ENCODE data around the gene RNF150. TPM values are rescaled to one million over a fixed set of nuclear protein-coding genes. Genes with fewer than 3 reads are reported as not detected.

Gene RNF150
- polyA plus RNA-seq, 1 donor from 2014 or later = 15.3 TPM

GRCh38 chr4:141117935-141118334 is 15.3 kb downstream of the RNF150 start:
- Histone ChIP-seq H3K4me3 (ENCODE audit: low read length) (no peak overlapping the region), H3K9ac (ENCODE audit: low read length) (no peak overlapping the region), H3K27ac (ENCODE audit: low read length) (no peak overlapping the region), H3K79me2 (replicated peaks; ENCODE audit: insufficient read depth, low read length) (peaks cover 11% of the 10 kb centered on the region), H4K20me1 (ENCODE audit: insufficient read depth) (no peaks in the 10 kb centered on the region), H3K36me3 (ENCODE audit: insufficient read depth, low read length) (no peaks in the 10 kb centered on the region), H3K27me3 (ENCODE audit: insufficient read depth, low read depth, low read length) (no peaks in the 10 kb centered on the region), H3K9me2 (ENCODE audit: insufficient read depth, low read length) (no peaks in the 10 kb centered on the region), H3K4me2 (ENCODE audit: low read length) (no peak overlapping the region), H3F3A (ENCODE audit: insufficient read depth, low read length, poor library complexity, severe bottlenecking) (no peaks in the 10 kb centered on the region), H2AFZ (ENCODE audit: low read depth, low read length) (no peak overlapping the region), H3K9me3 (ENCODE audit: low read length) (no peaks in the 10 kb centered on the region)
- TF ChIP-seq RAD21 (conservative IDR thresholded peaks at IDR 0.05) = no peak
- TF ChIP-seq POLR2AphosphoS5 (IDR thresholded peaks at IDR 0.05) = no peak
- no peak for TF ChIP-seq EZH2 (IDR thresholded peaks at IDR 0.05; ENCODE audit: borderline replicate concordance, insufficient read depth, low read length, poor library complexity, severe bottlenecking)
- no peak for TF ChIP-seq MXI1 (conservative IDR thresholded peaks at IDR 0.05; ENCODE audit: poor library complexity, severe bottlenecking)
- TF ChIP-seq TAF1 (IDR thresholded peaks at IDR 0.05; ENCODE audit: low read depth) = no peak
- TF ChIP-seq SMC3 (conservative IDR thresholded peaks at IDR 0.05; ENCODE audit: poor library complexity) = no peak
- TF ChIP-seq CTCF (IDR thresholded peaks at IDR 0.05; ENCODE audit: poor library complexity, severe bottlenecking) = no peak
- no peak for TF ChIP-seq REST (IDR thresholded peaks at IDR 0.05; ENCODE audit: borderline replicate concordance)
- TF ChIP-seq EP300 (conservative IDR thresholded peaks at IDR 0.05; ENCODE audit: poor library complexity, severe bottlenecking) = no peak

DNA sequence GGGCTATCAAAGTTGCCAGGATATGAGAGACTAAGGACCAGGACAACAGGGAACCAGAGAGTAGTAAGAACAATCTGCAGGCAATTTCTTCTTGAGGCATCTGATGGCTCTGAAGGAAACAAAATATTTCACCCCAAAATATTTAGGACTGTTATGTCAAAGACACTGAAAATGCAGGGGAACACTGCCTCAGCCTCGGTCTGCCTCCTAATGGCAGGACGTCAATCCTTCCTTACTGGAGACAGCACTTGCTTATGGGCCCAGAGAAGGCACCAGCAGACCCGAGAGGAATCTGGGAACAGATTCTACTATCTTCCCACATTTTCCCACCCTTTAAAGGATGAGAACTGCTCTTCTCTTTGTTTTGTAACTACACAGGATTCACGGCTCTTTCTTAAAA is 23.3 kb downstream of the RNF150 start:
- H3K9me3 ChIP-seq (ENCODE audit: low read length) = no peaks in the 10 kb centered on the region
- H4K20me1 ChIP-seq (ENCODE audit: insufficient read depth) = no peaks in the 10 kb centered on the region
- H3K27ac ChIP-seq (ENCODE audit: low read length) = no peak overlapping the region
- no peak overlapping the region for H3K4me3 ChIP-seq (ENCODE audit: low read length)
- H3K27me3 ChIP-seq (ENCODE audit: insufficient read depth, low read depth, low read length) = no peaks in the 10 kb centered on the region
- H3K9me2 ChIP-seq (ENCODE audit: insufficient read depth, low read length) = no peaks in the 10 kb centered on the region
- H2AFZ ChIP-seq (ENCODE audit: low read depth, low read length) = no peak overlapping the region
- no peaks in the 10 kb centered on the region for H3F3A ChIP-seq (ENCODE audit: insufficient read depth, low read length, poor library complexity, severe bottlenecking)
- no peak overlapping the region for H3K9ac ChIP-seq (ENCODE audit: low read length)
- H3K4me2 ChIP-seq (ENCODE audit: low read length) = no peak overlapping the region
- H3K79me2 ChIP-seq (replicated peaks; ENCODE audit: insufficient read depth, low read length) = no peaks in the 10 kb centered on the region
- no peaks in the 10 kb centered on the region for H3K36me3 ChIP-seq (ENCODE audit: insufficient read depth, low read length)
- no peak for TF ChIP-seq REST (IDR thresholded peaks at IDR 0.05; ENCODE audit: borderline replicate concordance)
- TF ChIP-seq TAF1 (IDR thresholded peaks at IDR 0.05; ENCODE audit: low read depth) = no peak
- no peak for TF ChIP-seq SMC3 (conservative IDR thresholded peaks at IDR 0.05; ENCODE audit: poor library complexity)
- no peak for TF ChIP-seq CTCF (IDR thresholded peaks at IDR 0.05; ENCODE audit: poor library complexity, severe bottlenecking)
- TF ChIP-seq EZH2 (IDR thresholded peaks at IDR 0.05; ENCODE audit: borderline replicate concordance, insufficient read depth, low read length, poor library complexity, severe bottlenecking) = no peak
- TF ChIP-seq MXI1 (conservative IDR thresholded peaks at IDR 0.05; ENCODE audit: poor library complexity, severe bottlenecking) = no peak
- no peak for TF ChIP-seq EP300 (conservative IDR thresholded peaks at IDR 0.05; ENCODE audit: poor library complexity, severe bottlenecking)
- no peak for TF ChIP-seq POLR2AphosphoS5 (IDR thresholded peaks at IDR 0.05)
- TF ChIP-seq RAD21 (conservative IDR thresholded peaks at IDR 0.05) = no peak

Data from neural cell (in vitro differentiated cells).